ENCODE results near the gene PPP2R5E. TPM values are rescaled to one million over a fixed set of nuclear protein-coding genes. Genes with fewer than 3 reads are reported as not detected.

PPP2R5E gene
- total RNA-seq, 1 donor from 2014 or later = 50.8 TPM

- H3K4me1 Mint-ChIP-seq (ENCODE audit: unreplicated experiment) = no peaks in the 10 kb centered on the region
- no peak for TF ChIP-seq CTCF (conservative IDR thresholded peaks at IDR 0.05)
- no peaks in the 10 kb centered on the region for H3K9me3 Mint-ChIP-seq
- no peak overlapping the region for H3K4me3 Mint-ChIP-seq
- no peak overlapping the region for H3K27ac Mint-ChIP-seq
- no peak for DNase-seq (ENCODE audit: extremely low spot score, unreplicated experiment)
- H3K27me3 Mint-ChIP-seq = no peaks in the 10 kb centered on the region
- H3K36me3 Mint-ChIP-seq = no peaks in the 10 kb centered on the region
Measured at GRCh38 chr14:63564318-63564717, 21.1 kb upstream of the PPP2R5E start.

GRCh38 chr14:63563370-63564026 is 20.3 kb upstream of the PPP2R5E start:
- H3K4me3 Mint-ChIP-seq = peak overlapping the region; percentile 40
- no peak for DNase-seq (ENCODE audit: extremely low spot score, unreplicated experiment)
- no peaks in the 10 kb centered on the region for H3K9me3 Mint-ChIP-seq
- no peaks in the 10 kb centered on the region for H3K36me3 Mint-ChIP-seq
- H3K27me3 Mint-ChIP-seq = no peaks in the 10 kb centered on the region
- no peak for TF ChIP-seq CTCF (conservative IDR thresholded peaks at IDR 0.05)
- no peak overlapping the region for H3K27ac Mint-ChIP-seq
- no peaks in the 10 kb centered on the region for H3K4me1 Mint-ChIP-seq (ENCODE audit: unreplicated experiment)

- no peak for TF ChIP-seq CTCF (conservative IDR thresholded peaks at IDR 0.05)
- H3K4me1 Mint-ChIP-seq (ENCODE audit: unreplicated experiment) = no peaks in the 10 kb centered on the region
- H3K27me3 Mint-ChIP-seq = no peaks in the 10 kb centered on the region
- no peak overlapping the region for H3K4me3 Mint-ChIP-seq
- DNase-seq (ENCODE audit: extremely low spot score, unreplicated experiment) = no peak
- H3K27ac Mint-ChIP-seq = no peak overlapping the region
- H3K9me3 Mint-ChIP-seq = no peaks in the 10 kb centered on the region
- no peaks in the 10 kb centered on the region for H3K36me3 Mint-ChIP-seq
Measured at GRCh38 chr14:63562405-63562804, 19.2 kb upstream of the PPP2R5E start.

GRCh38 chr14:63555572-63555971 is 12.4 kb upstream of the PPP2R5E start:
- no peaks in the 10 kb centered on the region for H3K27me3 Mint-ChIP-seq
- no peak for TF ChIP-seq CTCF (conservative IDR thresholded peaks at IDR 0.05)
- DNase-seq (ENCODE audit: extremely low spot score, unreplicated experiment) = no peak

GRCh38 chr14:63551332-63551731 is 8.2 kb upstream of the PPP2R5E start:
- no peak for TF ChIP-seq CTCF (conservative IDR thresholded peaks at IDR 0.05)

More at GRCh38 chr14:63555572-63555971, 12.4 kb upstream of the PPP2R5E start:
- Mint-ChIP-seq H3K9me3 (no peaks in the 10 kb centered on the region), H3K4me3 (no peak overlapping the region), H3K36me3 (no peaks in the 10 kb centered on the region), H3K4me1 (ENCODE audit: unreplicated experiment) (no peaks in the 10 kb centered on the region), H3K27ac (no peak overlapping the region)

More at GRCh38 chr14:63551332-63551731, 8.2 kb upstream of the PPP2R5E start:
- Mint-ChIP-seq H3K9me3 (no peaks in the 10 kb centered on the region), H3K36me3 (no peaks in the 10 kb centered on the region), H3K27ac (no peak overlapping the region), H3K4me1 (ENCODE audit: unreplicated experiment) (peaks cover 5% of the 10 kb centered on the region), H3K27me3 (no peaks in the 10 kb centered on the region), H3K4me3 (no peak overlapping the region)
- DNase-seq (ENCODE audit: extremely low spot score, unreplicated experiment) = no peak

All from type B pancreatic cell (in vitro differentiated cells).